ENCODE results near the gene CRBN.

Gene CRBN

DNA sequence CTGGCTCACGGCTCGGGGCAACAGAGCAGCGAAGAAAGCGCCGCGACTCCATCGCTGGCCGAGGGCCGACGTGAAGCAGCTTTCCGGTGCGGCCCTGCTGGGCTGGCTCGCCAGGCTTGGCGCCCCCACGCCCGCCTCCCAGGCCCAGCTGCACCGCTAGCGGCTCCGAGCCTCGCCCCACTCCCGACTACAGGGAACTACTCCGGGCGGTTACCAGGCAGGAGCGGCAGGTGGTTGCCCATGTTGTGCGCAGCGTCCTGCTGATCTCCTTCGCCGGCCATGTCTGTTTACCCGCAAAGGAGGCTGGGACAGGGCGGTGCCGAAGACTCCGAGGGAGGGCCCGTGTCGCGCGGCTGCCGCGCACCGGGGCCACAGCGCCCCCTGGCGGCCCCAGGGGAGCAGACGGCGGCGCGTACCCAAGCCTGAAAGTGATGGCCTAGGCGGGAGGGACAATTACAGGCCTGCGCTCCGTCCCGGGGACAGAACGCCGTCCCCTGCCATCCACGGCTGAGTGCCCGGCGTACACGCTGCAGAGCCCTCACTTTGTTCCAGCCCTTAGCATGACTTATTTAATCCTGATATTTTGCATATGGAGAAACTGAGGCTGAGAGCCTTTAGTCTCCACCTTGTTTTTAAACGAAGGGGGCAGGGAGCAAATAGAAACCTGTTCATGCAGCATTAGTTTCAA lies at the start of gene CRBN:
TSS of gene CRBN (minus strand) at position 285 of the 688 bp plus-strand sequence. CDS start at position 281, 4 bp downstream.
- DNase-seq (ENCODE audit: low read depth, low spot score) = peak; percentile 35

GRCh38 chr3:3227640-3228039 lies 48.1 kb upstream of the CRBN start:
- no peak for DNase-seq (ENCODE audit: low read depth, low spot score)

GRCh38 chr3:3221528-3221927 lies 42.0 kb upstream of the CRBN start:
- DNase-seq (ENCODE audit: low read depth, low spot score) = no peak

DNA sequence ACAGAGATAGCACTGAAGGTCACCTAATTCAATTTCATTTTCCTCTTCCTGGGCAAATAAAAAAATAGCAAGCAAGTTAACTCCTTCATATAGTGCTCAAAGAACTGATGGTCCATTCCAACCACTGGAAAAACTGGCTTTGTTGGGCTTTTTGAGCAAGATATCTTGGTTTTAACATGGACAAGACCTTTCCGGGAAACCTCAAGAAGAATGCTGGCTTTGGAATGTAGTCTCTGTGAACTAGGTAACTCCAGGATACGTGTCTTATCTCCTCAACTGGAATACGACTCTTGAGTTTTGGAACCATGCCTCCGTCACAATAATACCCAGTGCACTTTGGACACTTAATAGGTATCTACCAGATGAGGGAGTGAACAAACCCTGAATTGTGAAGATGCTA lies 36.9 kb upstream of the CRBN start:
- DNase-seq (ENCODE audit: low read depth, low spot score) = no peak

- no peak for DNase-seq (ENCODE audit: low read depth, low spot score)
Measured at GRCh38 chr3:3212781-3213440, 33.4 kb upstream of the CRBN start.

DNA sequence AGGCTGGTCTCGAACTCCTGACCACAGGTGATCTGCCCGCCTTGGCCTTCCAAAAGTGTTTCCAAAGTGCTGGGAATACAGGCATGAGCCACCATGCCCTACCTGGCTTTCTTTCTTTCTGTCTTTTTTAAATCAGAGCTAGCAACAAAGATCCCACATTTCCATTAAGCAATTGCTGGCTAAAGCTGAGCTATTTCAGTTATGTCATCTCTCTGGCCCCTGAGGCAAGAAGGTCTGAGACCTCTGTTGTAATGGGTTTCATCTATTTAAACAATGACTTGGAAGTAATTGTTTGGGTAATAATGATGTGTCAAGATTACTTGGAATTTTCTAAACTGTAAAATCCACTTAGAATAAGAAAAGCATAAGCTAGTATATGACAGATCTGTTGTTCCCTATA lies 30.2 kb upstream of the CRBN start:
- DNase-seq (ENCODE audit: low read depth, low spot score) = no peak

DNA sequence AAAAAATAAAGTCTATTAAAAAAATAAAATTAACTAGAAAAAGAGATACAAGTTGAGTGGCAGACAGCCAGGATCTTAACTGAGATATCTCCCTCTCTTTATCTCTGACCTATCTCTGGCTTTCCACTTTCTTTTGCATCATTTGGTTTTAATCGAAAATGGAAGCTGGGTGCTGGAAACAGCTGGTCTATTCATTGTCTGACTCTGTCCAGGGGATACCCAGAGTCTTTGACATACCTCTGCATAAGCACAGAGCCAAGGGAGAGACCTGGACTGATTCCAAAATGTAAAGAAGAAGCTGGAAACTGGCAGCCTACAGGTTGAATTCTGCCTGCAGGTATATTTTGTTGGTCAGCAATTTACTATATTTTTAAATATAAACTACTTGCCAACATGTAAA lies 29.6 kb upstream of the CRBN start:
- no peak for DNase-seq (ENCODE audit: low read depth, low spot score)

DNA sequence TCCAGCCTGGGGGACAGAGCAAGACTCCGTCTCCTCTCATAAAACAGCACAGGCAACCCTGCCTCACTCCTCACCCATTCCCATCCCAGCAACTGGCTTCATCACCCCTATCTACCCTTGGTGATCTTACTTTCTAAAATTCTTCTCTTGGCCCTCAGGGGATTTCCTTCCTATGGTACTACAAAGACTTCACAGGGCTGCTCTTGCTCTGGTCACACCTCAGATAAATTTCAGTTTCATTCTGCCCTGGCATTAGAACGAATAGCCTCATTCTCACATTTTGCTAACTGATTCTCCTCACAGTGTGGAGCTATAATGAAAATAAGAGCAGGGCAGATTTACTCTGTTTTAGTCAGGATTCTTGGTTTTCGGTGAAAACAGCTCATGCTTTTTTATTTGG lies 22.1 kb upstream of the CRBN start:
- DNase-seq (ENCODE audit: low read depth, low spot score) = no peak

DNA sequence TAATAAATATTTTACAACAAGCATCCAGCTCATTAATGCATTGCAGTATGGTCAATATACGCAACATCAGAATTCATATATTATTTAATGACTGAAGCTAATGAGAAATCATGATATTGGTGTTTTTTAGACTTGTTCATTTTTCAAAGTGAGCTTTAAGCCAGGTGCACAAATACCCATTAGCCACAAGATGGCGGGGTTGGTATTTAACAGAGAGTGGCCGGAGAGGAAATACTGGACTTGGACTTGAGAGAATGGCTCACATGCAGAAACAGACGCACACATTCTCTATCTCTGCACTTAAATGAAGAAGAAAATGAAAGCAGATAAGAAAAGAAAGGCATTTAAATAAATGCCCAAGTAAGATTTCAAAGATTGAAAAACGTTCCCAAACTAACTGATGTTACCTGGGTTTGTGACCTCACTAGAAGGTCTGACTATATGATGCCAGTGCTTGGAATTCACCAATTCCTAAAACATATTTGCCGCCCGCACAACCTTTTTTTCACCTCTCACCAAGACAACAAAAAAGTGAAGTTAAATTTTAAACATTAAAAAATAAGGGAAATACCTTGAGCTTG lies 21.2 kb upstream of the CRBN start:
- DNase-seq (ENCODE audit: low read depth, low spot score) = peak; percentile 7

DNA sequence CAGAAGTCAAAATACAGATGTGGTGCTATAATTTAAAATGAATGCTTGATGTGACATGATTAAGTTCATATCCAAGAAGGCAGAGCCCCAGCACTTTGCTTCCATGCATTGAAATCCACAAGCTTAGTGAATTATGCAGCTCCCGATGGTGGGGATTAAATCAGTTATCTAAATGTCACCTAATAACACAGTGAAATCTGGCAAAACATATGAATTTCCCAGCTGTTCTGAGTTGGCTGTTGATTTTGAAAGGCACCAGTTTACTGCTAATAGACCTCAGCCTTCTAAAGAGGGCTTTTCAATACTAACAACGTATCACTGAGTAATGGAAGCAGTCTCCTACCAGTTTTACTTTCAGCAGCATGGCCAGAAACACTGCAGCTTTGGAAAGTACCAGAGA lies 19.8 kb upstream of the CRBN start:
- DNase-seq (ENCODE audit: low read depth, low spot score) = no peak

GRCh38 chr3:3196148-3196861 lies 16.8 kb upstream of the CRBN start:
- no peak for DNase-seq (ENCODE audit: low read depth, low spot score)

DNA sequence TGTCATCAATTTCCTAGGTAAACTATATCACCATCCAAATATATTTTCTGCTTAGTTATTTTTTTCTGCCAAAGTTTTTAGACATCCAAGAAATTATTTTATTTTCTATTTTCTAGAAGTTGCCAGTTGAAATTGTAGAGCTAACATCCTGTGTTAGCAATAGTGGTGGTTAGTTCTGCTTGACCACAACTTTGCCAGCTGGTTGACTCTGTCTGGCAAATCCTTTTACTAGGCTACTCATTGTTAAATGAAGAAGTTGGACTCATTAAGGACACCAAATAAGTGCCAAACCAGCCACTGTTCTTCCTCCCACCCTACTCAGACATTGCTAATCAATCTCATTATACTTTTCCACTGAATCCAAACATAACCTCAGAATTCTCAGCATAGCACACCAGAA lies 15.4 kb upstream of the CRBN start:
- no peak for DNase-seq (ENCODE audit: low read depth, low spot score)

DNA sequence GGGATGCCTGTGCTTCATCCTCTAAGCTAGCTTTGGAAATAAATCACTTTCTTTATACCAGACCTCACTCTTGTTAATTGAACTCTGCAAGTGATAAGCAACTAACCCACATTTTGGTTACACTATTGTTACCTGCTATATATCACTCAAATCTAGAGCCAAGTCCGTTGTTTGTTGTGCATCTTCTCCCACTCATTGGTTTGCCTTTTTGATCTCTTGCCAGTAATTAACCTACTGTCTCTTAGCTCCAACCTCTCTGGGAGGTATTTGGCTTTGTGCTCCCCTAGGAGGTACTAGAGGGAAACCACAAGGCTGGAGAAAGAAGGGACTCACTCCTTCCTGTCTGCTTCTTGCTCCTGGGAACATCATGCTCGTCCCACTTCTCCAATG lies 12.8 kb upstream of the CRBN start:
- no peak for DNase-seq (ENCODE audit: low read depth, low spot score)

GRCh38 chr3:3191675-3192285 lies 12.3 kb upstream of the CRBN start:
- DNase-seq (ENCODE audit: low read depth, low spot score) = no peak

GRCh38 chr3:3189961-3190360 lies 10.5 kb upstream of the CRBN start:
- DNase-seq (ENCODE audit: low read depth, low spot score) = no peak

DNA sequence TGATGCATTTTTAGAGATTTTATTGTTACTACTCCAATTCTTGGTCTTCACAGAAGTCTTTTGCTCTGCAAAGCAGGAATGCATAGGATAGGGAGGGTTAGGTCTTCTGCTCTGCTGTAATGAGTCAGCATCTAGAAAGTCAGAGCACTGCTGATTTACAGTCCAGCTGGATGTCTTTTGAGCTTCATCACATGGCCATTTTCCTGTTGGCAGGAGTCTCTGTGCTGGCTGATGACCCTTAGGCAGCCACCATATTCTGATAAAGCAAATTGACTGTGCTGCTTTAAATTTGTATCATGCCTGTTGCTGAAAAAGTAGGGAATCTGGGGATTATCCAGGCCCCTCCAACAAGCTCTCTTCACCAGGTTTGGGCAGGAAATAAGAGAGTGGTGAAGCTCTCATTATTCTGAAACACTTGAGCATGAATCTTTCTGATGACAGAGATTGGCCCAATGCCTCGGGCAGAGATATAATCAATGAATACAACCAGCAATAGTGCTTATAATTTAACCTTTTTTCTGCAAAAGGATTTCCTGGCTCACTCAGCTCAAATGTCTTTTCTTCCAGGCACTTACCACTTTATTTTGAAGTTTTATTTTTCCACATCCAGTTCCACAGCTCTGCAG lies 9.7 kb upstream of the CRBN start:
- DNase-seq (ENCODE audit: low read depth, low spot score) = no peak

GRCh38 chr3:3184876-3185275 lies 5.4 kb upstream of the CRBN start:
- no peak for DNase-seq (ENCODE audit: low read depth, low spot score)

DNA sequence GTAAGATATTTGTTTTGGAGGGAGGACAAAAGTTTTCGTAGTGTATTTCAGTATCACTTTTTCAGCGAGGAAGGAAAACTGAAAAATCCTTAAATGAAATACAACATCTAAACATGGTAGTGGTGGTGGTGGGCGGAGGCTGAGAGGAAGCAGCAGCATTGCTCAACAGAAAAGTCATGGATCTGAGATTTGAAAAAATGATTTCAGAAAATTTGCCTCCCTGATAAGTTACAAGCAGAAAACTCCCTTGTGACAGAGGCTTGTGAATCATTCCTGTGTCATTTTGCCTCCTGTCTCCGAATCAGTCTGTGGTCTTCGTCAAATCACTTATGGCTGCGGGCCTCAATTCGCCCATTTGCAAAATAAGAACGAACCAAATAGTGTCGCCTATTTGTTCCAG lies 965 bp upstream of the CRBN start:
- DNase-seq (ENCODE audit: low read depth, low spot score) = no peak

DNA sequence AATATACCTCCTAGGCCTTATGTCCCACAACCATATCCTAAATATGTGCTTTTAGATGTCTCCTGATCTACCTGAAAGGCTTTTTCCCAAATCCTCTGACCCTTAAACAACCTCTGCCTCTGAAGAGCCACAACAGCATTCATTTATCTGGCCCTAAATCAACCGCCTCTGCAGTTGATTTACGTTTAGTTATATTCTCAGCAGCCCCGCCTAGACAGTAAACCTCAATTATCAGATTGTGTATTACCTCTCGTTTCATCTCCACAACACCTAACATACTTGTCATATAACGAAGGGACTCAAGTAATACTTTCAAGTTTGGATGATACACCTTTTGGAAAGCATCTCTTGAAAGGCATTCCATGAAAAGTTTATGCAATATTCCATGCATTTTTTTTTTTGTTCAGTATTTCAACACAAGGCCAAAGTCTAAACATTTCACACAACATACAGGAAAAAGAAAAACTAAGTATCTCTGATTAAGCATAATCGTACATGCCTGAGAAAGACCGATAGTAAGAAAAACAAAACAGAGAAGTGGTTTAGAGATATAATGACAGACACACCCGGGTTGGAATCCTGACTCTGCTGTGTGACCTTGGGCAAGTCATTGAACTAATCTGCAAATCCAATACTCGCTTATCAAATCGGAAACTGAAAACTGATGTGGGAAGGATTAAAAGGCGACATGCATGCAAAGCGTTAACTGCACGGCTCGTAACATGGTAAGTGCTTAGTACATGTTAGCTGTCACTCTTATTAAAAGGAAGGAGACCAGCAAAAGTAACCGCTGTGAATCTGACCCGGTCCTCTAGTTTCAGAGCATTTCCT lies 778 bp downstream of the CRBN start:
- DNase-seq (ENCODE audit: low read depth, low spot score) = no peak

GRCh38 chr3:3177861-3178497 lies 1.5 kb downstream of the CRBN start:
- no peak for DNase-seq (ENCODE audit: low read depth, low spot score)
